ENCODE results near the gene REEP1.

DNA sequence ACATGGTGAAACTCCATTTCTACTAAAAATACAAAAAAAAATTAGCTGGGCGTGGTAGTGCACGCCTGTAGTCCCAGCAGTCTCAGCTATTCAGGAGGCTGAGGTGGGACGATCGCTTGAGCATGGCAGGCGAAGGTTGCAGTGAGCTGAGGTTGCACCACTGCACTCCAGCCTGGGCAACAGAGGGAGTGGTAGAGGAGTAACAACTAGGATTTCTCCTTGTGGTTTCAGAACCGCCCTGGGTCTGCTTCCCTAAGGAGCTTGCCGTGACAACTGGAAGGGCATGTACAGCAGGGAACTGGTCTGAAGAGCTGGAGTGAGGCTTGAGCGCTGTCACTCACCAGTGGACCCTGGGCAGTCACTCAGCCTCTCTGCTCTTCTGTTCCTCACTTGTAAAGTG is 29.1 kb downstream of the REEP1 start:
- TF ChIP-seq POLR2AphosphoS5 (IDR thresholded peaks at IDR 0.05): no peak
- TF ChIP-seq, protein P1, sequence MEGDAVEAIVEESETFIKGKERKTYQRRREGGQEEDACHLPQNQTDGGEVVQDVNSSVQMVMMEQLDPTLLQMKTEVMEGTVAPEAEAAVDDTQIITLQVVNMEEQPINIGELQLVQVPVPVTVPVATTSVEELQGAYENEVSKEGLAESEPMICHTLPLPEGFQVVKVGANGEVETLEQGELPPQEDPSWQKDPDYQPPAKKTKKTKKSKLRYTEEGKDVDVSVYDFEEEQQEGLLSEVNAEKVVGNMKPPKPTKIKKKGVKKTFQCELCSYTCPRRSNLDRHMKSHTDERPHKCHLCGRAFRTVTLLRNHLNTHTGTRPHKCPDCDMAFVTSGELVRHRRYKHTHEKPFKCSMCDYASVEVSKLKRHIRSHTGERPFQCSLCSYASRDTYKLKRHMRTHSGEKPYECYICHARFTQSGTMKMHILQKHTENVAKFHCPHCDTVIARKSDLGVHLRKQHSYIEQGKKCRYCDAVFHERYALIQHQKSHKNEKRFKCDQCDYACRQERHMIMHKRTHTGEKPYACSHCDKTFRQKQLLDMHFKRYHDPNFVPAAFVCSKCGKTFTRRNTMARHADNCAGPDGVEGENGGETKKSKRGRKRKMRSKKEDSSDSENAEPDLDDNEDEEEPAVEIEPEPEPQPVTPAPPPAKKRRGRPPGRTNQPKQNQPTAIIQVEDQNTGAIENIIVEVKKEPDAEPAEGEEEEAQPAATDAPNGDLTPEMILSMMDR (IDR thresholded peaks at IDR 0.05): no peak
